GM12891 (cell line): Measurements from ENCODE around the gene LGALS9.

Experiments used
- PAX5 ChIP-seq: IDR thresholded peaks from 2 replicates; pipeline ENCODE4 v1.6.1; 2011; ENCODE audit warnings: low read length, moderate library complexity, mild to moderate bottlenecking; ENCODE audit not compliant: insufficient read depth, severe bottlenecking
- POLR2A ChIP-seq: IDR thresholded peaks from 2 replicates; pipeline ENCODE4 v1.6.1; 2011; ENCODE audit warnings: low read depth, low read length, control low read depth
- POLR2AphosphoS5 ChIP-seq: IDR thresholded peaks from 2 replicates; pipeline ENCODE4 v1.6.1; 2011; ENCODE audit warnings: low read depth, low read length, control low read depth
- POU2F2 ChIP-seq: IDR thresholded peaks from 2 replicates; pipeline ENCODE4 v1.6.1; 2011; ENCODE audit warnings: low read depth, mild to moderate bottlenecking, control low read depth, low read length, moderate library complexity
- SPI1 ChIP-seq: IDR thresholded peaks from 2 replicates; pipeline ENCODE4 v1.6.1; 2011; ENCODE audit warnings: low read depth, low read length, control low read depth
- TAF1 ChIP-seq: IDR thresholded peaks from 2 replicates; pipeline ENCODE4 v1.6.1; 2011; ENCODE audit warnings: low read depth, low read length, control low read depth

GRCh38 chr17:27668488-27668823 lies 37.5 kb downstream of the LGALS9 start:
- no peak for TF ChIP-seq POLR2A
- TF ChIP-seq POLR2AphosphoS5 = no peak
- TF ChIP-seq TAF1 = no peak
- no peak for TF ChIP-seq PAX5
- no peak for TF ChIP-seq SPI1
- no peak for TF ChIP-seq POU2F2
